DOHH2 (cell line): Measurements from ENCODE around the gene ARID1B.

Source experiments
- H3F3A ChIP-seq: fragments of 200-600 bp; sonication (generic), shearing (Covaris generic); 2 replicates; pipeline ENCODE4 v1.6.0; 2016; ENCODE audit warnings: antibody characterized with exemption, mild to moderate bottlenecking; ENCODE audit not compliant: control insufficient read depth, insufficient read depth
- H3K27ac ChIP-seq: fragments of 200-600 bp; sonication (generic); 2 replicates; pipeline ENCODE4 v1.5.1; 2014; ENCODE audit warnings: low read depth, mild to moderate bottlenecking, low read length, moderate library complexity
- H3K27me3 ChIP-seq: fragments of 200-600 bp; sonication (generic); 2 replicates; pipeline ENCODE4 v1.6.1; 2014; ENCODE audit warnings: mild to moderate bottlenecking, low read length, mixed read lengths; ENCODE audit not compliant: control insufficient read depth
- H3K36me3 ChIP-seq: fragments of 200-600 bp; sonication (generic); 2 replicates; pipeline ENCODE4 v1.6.1; 2014; ENCODE audit warnings: mild to moderate bottlenecking, low read length, moderate library complexity, mixed read lengths; ENCODE audit not compliant: control insufficient read depth
- H3K4me1 ChIP-seq: fragments of 200-600 bp; sonication (generic); 2 replicates; pipeline ENCODE4 v1.6.1; 2014; ENCODE audit warnings: mild to moderate bottlenecking, low read length, mixed read lengths; ENCODE audit not compliant: control insufficient read depth
- H3K4me2 ChIP-seq: fragments of 200-600 bp; sonication (generic); 2 replicates; pipeline ENCODE4 v1.6.0; 2014; ENCODE audit warnings: mild to moderate bottlenecking, low read length, moderate library complexity
- H3K4me3 ChIP-seq: fragments of 200-600 bp; sonication (generic); 2 replicates; pipeline ENCODE4 v1.5.1; 2014; ENCODE audit warnings: mild to moderate bottlenecking, low read length, mixed read lengths
- H3K79me2 ChIP-seq: fragments of 200-600 bp; sonication (generic); 2 replicates; pipeline ENCODE4 v1.6.1; 2014; ENCODE audit warnings: mild to moderate bottlenecking, low read length, mixed read lengths; ENCODE audit not compliant: control insufficient read depth
- H3K9me2 ChIP-seq: fragments of 200-600 bp; sonication (generic); replicated peaks from 2 replicates; pipeline ENCODE4 v1.6.1; 2014; ENCODE audit warnings: mild to moderate bottlenecking, low read length, mixed read lengths; ENCODE audit not compliant: control insufficient read depth
- H3K9me3 ChIP-seq: fragments of 200-600 bp; sonication (generic); 2 replicates; pipeline ENCODE4 v1.6.1; 2014; ENCODE audit warnings: antibody characterized with exemption, low read length, mixed read lengths; ENCODE audit not compliant: control insufficient read depth, insufficient read depth
- H4K20me1 ChIP-seq: fragments of 200-600 bp; sonication (generic); 2 replicates; pipeline ENCODE4 v1.6.0; 2014; ENCODE audit warnings: low read depth, mild to moderate bottlenecking, antibody characterized with exemption, low read length, moderate library complexity; ENCODE audit not compliant: control insufficient read depth, insufficient read depth
- EZH2phosphoT487 ChIP-seq: fragments of 200-600 bp; sonication (generic); IDR thresholded peaks from 2 replicates; pipeline ENCODE4 v1.6.1; 2017; ENCODE audit warnings: borderline replicate concordance, mild to moderate bottlenecking, antibody characterized with exemption, low read length, moderate library complexity, mixed read lengths
- TF ChIP-seq, protein P1 (sequence below): fragments of 200-600 bp; sonication (generic); IDR thresholded peaks from one replicate; pipeline ENCODE4 v1.5.1; 2014; ENCODE audit warnings: antibody characterized with exemption, mild to moderate bottlenecking, low read depth, low read length; ENCODE audit not compliant: poor library complexity, severe bottlenecking

ARID1B gene

GRCh38 chr6:157012355-157012754 lies 235.2 kb downstream of the ARID1B start:
- Histone ChIP-seq H3K27me3 (no peaks in the 10 kb centered on the region), H3K27ac (no peak overlapping the region), H3K9me3 (no peaks in the 10 kb centered on the region), H3K36me3 (no peaks in the 10 kb centered on the region), H3K4me3 (no peak overlapping the region), H3F3A (no peaks in the 10 kb centered on the region), H3K79me2 (peaks cover 99% of the 10 kb centered on the region), H4K20me1 (peaks cover 12% of the 10 kb centered on the region), H3K4me2 (no peak overlapping the region), H3K4me1 (peaks cover 27% of the 10 kb centered on the region), H3K9me2 (no peaks in the 10 kb centered on the region)
- TF ChIP-seq EZH2phosphoT487, result no peak
- TF ChIP-seq, protein P1, sequence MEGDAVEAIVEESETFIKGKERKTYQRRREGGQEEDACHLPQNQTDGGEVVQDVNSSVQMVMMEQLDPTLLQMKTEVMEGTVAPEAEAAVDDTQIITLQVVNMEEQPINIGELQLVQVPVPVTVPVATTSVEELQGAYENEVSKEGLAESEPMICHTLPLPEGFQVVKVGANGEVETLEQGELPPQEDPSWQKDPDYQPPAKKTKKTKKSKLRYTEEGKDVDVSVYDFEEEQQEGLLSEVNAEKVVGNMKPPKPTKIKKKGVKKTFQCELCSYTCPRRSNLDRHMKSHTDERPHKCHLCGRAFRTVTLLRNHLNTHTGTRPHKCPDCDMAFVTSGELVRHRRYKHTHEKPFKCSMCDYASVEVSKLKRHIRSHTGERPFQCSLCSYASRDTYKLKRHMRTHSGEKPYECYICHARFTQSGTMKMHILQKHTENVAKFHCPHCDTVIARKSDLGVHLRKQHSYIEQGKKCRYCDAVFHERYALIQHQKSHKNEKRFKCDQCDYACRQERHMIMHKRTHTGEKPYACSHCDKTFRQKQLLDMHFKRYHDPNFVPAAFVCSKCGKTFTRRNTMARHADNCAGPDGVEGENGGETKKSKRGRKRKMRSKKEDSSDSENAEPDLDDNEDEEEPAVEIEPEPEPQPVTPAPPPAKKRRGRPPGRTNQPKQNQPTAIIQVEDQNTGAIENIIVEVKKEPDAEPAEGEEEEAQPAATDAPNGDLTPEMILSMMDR, result no peak

DNA sequence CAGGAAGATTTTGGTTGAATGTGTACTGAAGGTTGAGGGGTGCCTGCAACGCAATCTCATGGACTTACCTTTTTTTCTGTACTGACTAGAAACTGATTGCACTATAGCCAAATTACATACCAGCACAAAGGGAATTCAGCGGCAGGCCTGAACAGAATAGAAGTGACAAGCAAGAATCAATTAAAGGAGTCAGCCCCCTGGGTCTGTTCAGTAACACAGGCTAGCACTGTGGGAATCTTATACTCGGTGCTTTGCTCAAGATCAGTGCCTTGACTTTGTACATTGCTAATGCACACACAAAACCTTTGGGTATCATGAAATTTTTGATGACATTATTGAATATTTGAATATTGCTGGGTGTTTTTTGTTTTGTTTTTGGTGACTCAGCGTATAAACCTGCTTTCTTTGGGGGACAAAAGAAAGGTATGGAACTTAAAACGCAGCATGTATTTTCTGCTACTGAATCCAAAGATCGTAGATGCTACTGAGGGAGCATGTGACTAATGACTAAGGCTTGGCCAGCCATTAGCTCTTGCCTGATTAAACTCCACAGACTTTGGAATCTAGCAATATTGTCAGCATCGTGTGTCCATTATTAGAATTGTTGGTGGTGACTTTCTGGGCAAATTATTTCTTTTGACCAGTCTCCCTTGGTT lies 236.6 kb downstream of the ARID1B start:
- H3F3A ChIP-seq, result peaks cover 3% of the 10 kb centered on the region
- H3K36me3 ChIP-seq, result no peaks in the 10 kb centered on the region
- H3K27ac ChIP-seq, result no peak overlapping the region
- no peak overlapping the region for H3K4me3 ChIP-seq
- no peak overlapping the region for H3K4me2 ChIP-seq
- H4K20me1 ChIP-seq, result peaks cover 12% of the 10 kb centered on the region
- peaks cover 41% of the 10 kb centered on the region for H3K4me1 ChIP-seq
- no peaks in the 10 kb centered on the region for H3K27me3 ChIP-seq
- TF ChIP-seq EZH2phosphoT487, result no peak
- TF ChIP-seq, protein P1, result no peak
- H3K9me2 ChIP-seq, result no peaks in the 10 kb centered on the region
- H3K9me3 ChIP-seq, result no peaks in the 10 kb centered on the region
- H3K79me2 ChIP-seq, result peaks cover 99% of the 10 kb centered on the region

- no peaks in the 10 kb centered on the region for H3K9me2 ChIP-seq
- H3K4me2 ChIP-seq, result no peak overlapping the region
- H3F3A ChIP-seq, result peaks cover 14% of the 10 kb centered on the region
- peaks cover 16% of the 10 kb centered on the region for H4K20me1 ChIP-seq
- H3K27ac ChIP-seq, result no peak overlapping the region
- peaks cover 52% of the 10 kb centered on the region for H3K4me1 ChIP-seq
- H3K79me2 ChIP-seq, result peaks cover 99% of the 10 kb centered on the region
- TF ChIP-seq EZH2phosphoT487, result no peak
- TF ChIP-seq, protein P1, result no peak
- no peak overlapping the region for H3K4me3 ChIP-seq
- no peaks in the 10 kb centered on the region for H3K36me3 ChIP-seq
- no peaks in the 10 kb centered on the region for H3K9me3 ChIP-seq
- H3K27me3 ChIP-seq, result no peaks in the 10 kb centered on the region
Measured at GRCh38 chr6:157014871-157015270, 237.7 kb downstream of the ARID1B start.
